T-helper 2 cell (primary cell): ENCODE results near the gene DDC.

Source experiments
- DNase-seq, 5 experiments: peaks; one replicate each; pipeline versions ENCODE4 v3.0.0 to v3.0.0-alpha.2; 2012 to 2022

DDC gene

DNA sequence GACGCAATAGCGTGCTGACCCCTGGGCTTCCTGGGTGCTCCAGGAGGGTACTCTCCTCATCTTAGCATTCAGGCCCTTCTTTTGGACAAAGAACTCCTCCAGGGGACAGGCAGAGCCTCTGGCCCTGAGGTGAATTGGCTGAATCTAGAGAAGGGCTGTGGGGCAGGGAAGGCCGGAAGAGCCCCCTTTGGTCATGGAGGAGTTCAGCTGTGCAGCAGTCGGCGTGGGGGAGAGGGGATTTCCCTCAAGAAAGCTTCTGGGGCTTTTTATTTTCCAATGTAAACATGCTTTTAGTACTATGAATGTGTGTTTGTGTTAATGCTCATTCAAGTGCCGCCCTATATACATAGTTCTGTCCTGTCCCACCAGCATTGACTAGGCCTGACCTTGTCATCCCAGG is 153.9 kb downstream of the DDC start:
- no peak for DNase-seq

DNA sequence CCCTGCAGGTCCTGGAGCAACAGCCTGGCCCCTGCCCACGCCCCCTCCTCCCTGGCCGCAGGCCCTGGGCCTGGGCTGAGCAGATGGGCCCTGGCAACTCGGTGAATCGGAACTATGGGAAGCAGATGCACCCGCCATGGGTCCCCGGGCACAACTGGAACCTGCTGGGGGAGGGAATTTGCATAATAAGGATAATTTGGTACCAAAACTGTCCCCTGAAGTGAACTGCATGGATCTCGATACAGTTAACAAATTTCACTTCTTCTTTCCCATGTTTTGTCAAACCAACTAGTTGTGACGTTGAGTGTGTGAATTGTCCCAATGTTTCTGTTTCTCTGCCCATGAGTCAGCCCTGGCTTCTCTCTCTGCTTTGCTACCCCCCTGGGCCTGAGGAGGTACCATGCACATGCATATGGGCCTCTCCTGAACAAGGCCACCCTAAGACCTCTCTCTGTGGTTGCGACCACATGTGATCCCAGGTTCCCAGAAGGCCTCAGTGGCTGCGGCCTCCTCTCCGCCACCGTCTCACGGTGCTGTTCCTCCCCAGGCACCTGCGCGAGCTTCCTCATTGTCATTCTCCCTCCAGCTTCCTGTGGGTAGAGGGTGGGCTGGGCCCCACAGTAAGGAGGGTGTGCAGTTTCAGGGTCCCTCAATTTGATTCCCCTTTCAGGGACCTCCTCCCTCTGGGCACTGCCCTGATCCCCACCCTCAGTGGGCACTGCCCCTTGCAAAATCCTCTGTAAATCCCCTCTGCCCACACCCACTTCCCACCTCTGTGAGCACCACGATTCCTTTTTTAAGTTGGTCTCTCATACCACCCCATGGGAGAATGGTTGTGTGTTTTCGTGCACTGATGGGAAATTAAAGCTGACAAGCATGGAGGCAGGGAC is 155.1 kb downstream of the DDC start:
- no peak for DNase-seq
